Activated T-helper 2 cell treated with anti-CD3 and anti-CD28 coated beads, Interferon-gamma antibody, Interleukin-2, Interleukin-4, amounts not matched to agents 10 μg/mL and 5 μg/mL and 100 μg/mL, durations not matched to agents 14 hours and 24 hours and 36 hours (primary cell): Measurements from ENCODE around the gene SH3PXD2A. TPM values are rescaled to one million over a fixed set of nuclear protein-coding genes. Genes with fewer than 3 reads are reported as not detected.
"Not testable (repeated sequence)": the region's sequence is repeated elsewhere in the genome, so short reads cannot be mapped to it uniquely, and the experiment has no call there.

Experiments
- DNase-seq: peaks from one replicate; pipeline ENCODE4 v3.0.0; 2021; ENCODE audit warnings: low spot score
- H3K27ac Mint-ChIP-seq: one replicate; pipeline ENCODE4 v1.8.0; 2021; ENCODE audit warnings: mixed read lengths
- H3K27me3 Mint-ChIP-seq: one replicate; pipeline ENCODE4 v1.8.0; 2021; ENCODE audit warnings: low read depth, mixed read lengths
- H3K36me3 Mint-ChIP-seq: one replicate; pipeline ENCODE4 v1.8.0; 2021; ENCODE audit warnings: low read depth, mixed read lengths
- H3K4me1 Mint-ChIP-seq: one replicate; pipeline ENCODE4 v1.8.0; 2021; ENCODE audit warnings: low read depth, mixed read lengths
- H3K4me3 Mint-ChIP-seq: one replicate; pipeline ENCODE4 v1.8.0; 2021; ENCODE audit warnings: low read depth, mild to moderate bottlenecking, moderate library complexity, mixed read lengths
- H3K9me3 Mint-ChIP-seq: one replicate; pipeline ENCODE4 v1.8.0; 2021; ENCODE audit warnings: mixed read lengths
- intact Hi-C: fragments of 100-400 bp; cut with micrococcal nuclease; formaldehyde crosslinking; loops from one replicate; pipeline ENCODE4 v1.15.1; 2023
- total RNA-seq: library from RNA; stranded (reverse); gene quantifications from 2 replicates; pipeline ENCODE4 v1.2.3, GENCODE V29; 2022

Gene SH3PXD2A
- total RNA-seq, 1 donor from 2014 or later: 8.6 TPM

DNA sequence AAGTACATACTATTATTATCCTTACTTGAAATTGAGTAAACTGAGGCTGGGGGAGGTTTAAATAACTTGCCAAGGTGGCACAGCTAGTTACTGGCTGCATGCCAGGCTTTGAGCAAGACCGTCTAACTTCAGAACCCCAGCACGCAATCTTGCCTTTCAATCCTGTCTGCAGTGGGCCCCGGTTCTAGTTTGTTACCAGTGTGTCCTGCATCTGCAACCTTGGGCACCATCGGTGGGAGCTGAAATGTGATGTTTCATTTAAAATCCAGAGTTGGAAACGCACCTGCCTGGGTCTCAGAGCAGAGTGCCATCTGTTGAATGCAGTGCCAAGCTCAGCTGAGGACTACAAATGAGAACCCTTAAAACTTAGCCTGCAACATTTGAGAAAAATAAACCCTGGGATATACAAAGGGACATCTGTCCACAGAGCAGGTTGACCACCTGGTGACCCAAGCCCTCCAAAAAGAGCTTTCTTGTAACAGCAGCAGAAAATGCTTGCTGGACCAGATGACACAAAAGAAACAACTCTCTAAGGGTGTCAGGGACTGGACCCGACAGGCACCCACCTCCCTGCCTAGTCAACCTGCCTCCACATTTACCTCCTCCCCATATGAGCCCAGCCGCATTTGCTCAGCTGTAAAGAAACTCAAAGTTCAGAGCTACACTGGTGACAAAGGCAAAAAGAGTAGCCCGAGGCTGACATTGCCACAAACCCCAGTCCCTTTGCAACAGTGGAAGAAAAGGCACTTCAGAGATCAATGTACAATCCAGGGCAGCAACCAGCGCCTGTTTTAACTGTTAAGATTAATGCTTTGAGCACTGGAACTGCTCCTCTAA, 1.7 kb downstream of the SH3PXD2A start:
- no peaks in the 10 kb centered on the region for H3K36me3 Mint-ChIP-seq
- H3K9me3 Mint-ChIP-seq: no peaks in the 10 kb centered on the region
- no peak overlapping the region for H3K27ac Mint-ChIP-seq
- intact Hi-C loops: loop anchor here (5.0 kb wide), 1 partner anchor 51 kb away; no protein-coding TSS in a partner anchor
- H3K4me1 Mint-ChIP-seq: peaks cover 9% of the 10 kb centered on the region
- DNase-seq: no peak
- peaks cover 71% of the 10 kb centered on the region for H3K27me3 Mint-ChIP-seq
- peak overlapping the region; percentile 37 for H3K4me3 Mint-ChIP-seq

DNA sequence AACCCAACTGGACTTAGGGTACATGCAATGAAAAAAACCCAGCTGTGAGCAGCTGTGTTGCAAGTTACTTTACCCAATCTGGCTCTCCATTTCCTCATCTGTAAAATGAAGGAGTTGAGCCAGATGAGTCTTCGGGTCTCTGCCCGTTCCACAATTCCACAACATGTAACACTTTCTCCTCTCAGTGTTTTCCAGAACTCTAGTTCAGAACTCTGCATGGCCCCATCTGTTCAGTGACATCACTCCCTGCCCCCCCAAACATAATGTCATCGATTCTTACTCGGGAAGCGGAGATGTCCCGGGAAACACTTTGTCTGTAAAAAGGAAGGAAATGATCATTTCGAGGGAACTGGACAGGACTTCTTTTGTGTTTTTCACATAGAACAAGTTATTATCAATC, 2.5 kb downstream of the SH3PXD2A start:
- Mint-ChIP-seq H3K4me3 (no peak overlapping the region), H3K36me3 (no peaks in the 10 kb centered on the region), H3K27ac (no peak overlapping the region), H3K4me1 (peaks cover 12% of the 10 kb centered on the region), H3K9me3 (no peaks in the 10 kb centered on the region), H3K27me3 (peaks cover 74% of the 10 kb centered on the region)
- intact Hi-C loops: loop anchor here (5.0 kb wide), 1 partner anchor 51 kb away; no protein-coding TSS in a partner anchor
- no peak for DNase-seq

DNA sequence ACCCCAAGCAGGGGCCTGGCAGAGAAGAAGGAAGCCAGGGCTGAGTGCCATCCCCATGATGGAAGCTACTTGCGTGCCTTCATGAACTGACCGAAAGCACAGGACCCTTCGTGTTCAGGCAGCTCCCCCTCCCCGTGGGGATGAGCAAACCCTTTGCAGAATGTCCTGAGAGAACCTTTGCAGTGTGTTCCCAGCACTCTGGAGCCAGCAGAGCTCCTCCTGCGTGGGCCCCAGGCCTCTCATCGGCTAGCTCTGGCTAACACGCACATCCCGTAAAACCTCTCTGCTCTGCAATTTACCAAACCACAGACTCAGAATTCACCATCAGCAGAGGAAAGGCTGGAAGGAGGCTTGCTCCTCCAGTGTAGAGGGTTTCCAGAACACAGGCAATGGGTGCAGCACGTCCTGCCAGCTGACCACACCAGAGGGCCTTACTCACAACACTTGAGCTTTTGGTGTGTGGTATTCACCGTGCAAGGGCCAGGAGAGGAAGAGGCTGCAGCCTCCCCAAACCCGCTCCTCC, 3.1 kb downstream of the SH3PXD2A start:
- peaks cover 68% of the 10 kb centered on the region for H3K27me3 Mint-ChIP-seq
- no peak overlapping the region for H3K4me3 Mint-ChIP-seq
- H3K9me3 Mint-ChIP-seq: no peaks in the 10 kb centered on the region
- H3K4me1 Mint-ChIP-seq: peaks cover 12% of the 10 kb centered on the region
- intact Hi-C loops: loop anchor here (5.0 kb wide), 1 partner anchor 50 kb away; no protein-coding TSS in a partner anchor
- DNase-seq: no peak
- H3K36me3 Mint-ChIP-seq: no peaks in the 10 kb centered on the region
- no peak overlapping the region for H3K27ac Mint-ChIP-seq

DNA sequence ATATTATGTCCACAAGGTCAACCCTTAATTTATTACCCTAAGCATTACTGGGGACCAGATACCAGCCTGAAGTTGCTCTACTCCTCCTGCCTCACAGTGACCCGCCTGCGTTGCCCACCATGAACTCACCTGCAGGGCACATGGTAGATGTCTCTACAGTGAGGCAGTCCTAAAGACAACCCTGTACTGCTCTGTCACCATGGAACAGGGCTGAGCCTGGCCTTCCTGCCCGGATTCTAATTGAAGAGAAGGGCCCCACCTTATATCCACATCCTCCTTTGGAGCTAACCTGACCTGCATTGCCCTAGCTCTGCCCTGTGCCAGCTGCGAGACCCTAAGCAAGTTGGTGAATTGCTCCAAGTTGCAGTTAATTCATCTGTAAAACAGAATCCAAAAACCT, 4.1 kb downstream of the SH3PXD2A start:
- Mint-ChIP-seq H3K4me1 (peaks cover 14% of the 10 kb centered on the region), H3K9me3 (no peaks in the 10 kb centered on the region), H3K36me3 (no peaks in the 10 kb centered on the region), H3K27ac (no peak overlapping the region), H3K27me3 (peaks cover 59% of the 10 kb centered on the region), H3K4me3 (no peak overlapping the region)
- DNase-seq: no peak
- intact Hi-C loops: loop anchor here (5.0 kb wide), 1 partner anchor 49 kb away; no protein-coding TSS in a partner anchor

DNA sequence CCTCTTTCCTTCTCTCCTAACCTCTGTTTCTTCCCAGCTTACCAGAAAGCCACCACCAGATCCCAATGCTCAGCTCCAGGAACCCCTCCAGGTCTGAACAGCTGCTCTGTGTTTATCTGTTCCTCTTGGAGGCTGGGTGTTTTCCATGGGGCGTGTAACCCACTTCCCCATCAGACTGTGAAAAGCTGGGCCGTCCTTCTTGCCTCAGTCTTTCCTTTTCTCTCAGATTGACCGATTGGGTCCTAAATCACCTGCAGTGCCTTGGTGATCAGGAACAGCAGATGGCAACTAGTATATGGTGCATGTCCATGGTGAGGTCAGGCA, 4.8 kb downstream of the SH3PXD2A start:
- Mint-ChIP-seq H3K9me3 (no peaks in the 10 kb centered on the region), H3K4me1 (peaks cover 22% of the 10 kb centered on the region), H3K27me3 (peaks cover 54% of the 10 kb centered on the region), H3K4me3 (no peak overlapping the region), H3K27ac (no peak overlapping the region), H3K36me3 (no peaks in the 10 kb centered on the region)
- DNase-seq: no peak
- intact Hi-C loops: loop anchor here (5.0 kb wide), 1 partner anchor 48 kb away; no protein-coding TSS in a partner anchor

DNA sequence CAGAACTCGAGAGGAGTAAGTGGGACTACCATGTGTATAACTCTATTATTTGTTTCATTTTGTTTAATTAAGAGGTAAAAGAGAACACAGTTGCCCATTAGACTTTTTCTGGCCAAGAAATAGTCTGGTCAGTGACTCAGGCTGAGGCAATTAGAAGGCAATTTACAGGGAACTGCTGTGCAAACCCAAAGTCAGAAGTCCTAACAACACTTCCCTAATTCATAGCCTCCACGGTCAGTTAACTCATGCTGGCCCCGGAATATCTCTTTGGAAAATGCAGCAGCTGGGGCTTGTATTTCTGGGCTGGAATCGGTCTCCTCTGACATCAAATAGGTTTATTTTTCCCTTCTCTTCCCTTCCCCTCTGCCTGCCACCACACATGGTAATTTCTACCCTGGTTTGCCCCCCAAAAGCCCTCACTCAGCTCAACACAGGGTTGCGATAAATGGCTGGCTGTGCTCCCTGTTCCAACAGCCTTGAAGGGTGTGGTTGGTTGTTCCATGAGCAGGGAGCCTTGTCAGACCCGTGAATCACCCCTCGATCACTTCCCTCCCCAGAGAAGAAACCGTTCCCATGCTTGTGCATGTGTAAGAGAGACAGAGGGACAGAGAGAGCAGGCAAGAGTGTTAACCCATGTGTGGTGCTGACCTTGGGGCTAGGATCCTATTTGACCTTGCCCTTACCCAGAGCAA, 5.3 kb downstream of the SH3PXD2A start:
- no peak overlapping the region for H3K27ac Mint-ChIP-seq
- H3K27me3 Mint-ChIP-seq: peaks cover 54% of the 10 kb centered on the region
- no peak for DNase-seq
- H3K4me3 Mint-ChIP-seq: no peak overlapping the region
- H3K36me3 Mint-ChIP-seq: no peaks in the 10 kb centered on the region
- intact Hi-C loops: loop anchor here (5.0 kb wide), 1 partner anchor 48 kb away; no protein-coding TSS in a partner anchor
- peaks cover 22% of the 10 kb centered on the region for H3K4me1 Mint-ChIP-seq
- H3K9me3 Mint-ChIP-seq: no peaks in the 10 kb centered on the region

DNA sequence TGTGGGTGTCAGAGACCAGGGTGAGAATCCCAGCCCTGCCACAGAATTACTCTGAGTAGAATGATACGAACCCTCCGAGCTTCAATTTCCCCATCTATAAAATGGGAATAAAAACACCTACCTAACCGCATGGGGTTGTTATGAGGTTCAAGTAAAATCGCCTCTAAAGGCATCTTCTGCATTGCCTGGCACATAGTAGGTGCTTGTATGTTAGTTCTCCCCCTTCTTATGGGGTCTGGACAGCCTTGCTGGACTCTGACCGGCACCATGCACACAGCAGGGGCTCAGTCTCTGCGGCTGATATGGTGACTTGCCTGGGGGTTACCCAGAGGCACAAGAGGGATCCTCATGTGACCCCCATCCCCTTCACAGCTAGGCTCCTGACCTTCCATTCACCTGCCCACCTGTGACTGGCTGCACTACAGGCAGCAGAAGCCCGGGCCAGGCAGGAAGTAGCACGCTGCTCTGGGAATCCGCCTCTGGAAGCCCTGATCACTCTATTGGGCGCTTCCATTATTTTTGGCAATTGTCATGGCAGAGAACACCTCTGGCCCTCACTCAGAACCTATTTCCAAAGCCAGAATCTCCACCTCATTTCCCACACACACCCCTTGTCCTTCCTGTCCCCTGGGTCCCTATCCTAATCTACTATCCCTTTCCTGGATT, 6.0 kb downstream of the SH3PXD2A start:
- H3K4me1 Mint-ChIP-seq: peaks cover 20% of the 10 kb centered on the region
- intact Hi-C loops: no loop called here
- H3K9me3 Mint-ChIP-seq: no peaks in the 10 kb centered on the region
- DNase-seq: no peak
- H3K4me3 Mint-ChIP-seq: no peak overlapping the region
- peaks cover 49% of the 10 kb centered on the region for H3K27me3 Mint-ChIP-seq
- no peaks in the 10 kb centered on the region for H3K36me3 Mint-ChIP-seq
- H3K27ac Mint-ChIP-seq: no peak overlapping the region

DNA sequence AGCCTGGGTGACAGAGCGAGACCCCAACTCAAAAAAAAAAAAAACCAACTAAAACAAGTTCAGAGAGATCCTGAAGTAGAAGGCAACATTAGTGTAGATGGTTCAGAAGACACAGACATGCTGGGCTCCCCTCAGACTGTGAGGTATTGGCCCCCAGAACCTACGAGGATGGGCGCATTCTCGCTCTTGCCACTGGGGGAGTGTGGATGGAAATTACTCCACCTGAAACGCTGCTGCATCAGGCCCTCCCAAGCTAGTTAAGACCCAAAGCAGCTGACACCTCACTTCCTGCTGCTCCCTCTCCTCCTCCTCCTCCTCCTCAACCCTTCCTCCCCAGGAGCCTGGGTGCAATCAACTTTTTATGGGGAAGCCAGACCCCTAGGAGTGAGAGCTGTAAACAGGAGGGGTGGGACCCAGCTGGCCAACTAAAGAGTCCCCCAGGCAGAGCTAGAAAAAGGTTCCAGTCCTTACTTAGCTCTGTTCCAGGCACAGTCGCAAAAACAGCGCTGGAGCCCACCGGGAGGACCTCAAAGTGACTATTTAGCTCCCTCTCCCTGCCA, 7.4 kb downstream of the SH3PXD2A start:
- no peaks in the 10 kb centered on the region for H3K36me3 Mint-ChIP-seq
- no peak overlapping the region for H3K4me3 Mint-ChIP-seq
- intact Hi-C loops: no loop called here
- peaks cover 36% of the 10 kb centered on the region for H3K27me3 Mint-ChIP-seq
- no peak overlapping the region for H3K27ac Mint-ChIP-seq
- H3K4me1 Mint-ChIP-seq: peaks cover 17% of the 10 kb centered on the region
- no peaks in the 10 kb centered on the region for H3K9me3 Mint-ChIP-seq
- no peak for DNase-seq

DNA sequence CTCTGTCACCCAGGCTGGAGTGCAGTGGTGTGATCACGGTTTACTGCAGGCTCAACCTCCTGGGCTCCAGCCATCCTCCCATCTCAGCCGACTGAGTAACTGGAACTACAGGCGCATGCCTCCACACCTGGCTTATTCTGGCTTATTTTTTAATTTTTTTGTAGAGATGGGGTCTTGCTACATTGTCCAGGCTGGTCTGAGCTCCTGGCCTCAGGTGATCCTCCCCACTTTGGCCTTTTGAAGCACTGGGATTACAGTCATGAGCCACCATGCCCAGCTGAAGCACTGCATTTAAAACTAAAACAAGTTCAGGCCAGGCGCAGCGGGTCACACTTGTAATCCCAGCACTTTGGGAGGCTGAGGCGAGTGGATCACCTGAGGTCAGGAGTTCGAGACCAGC, 8.0 kb downstream of the SH3PXD2A start:
- Mint-ChIP-seq H3K27me3 (peaks cover 29% of the 10 kb centered on the region), H3K9me3 (no peaks in the 10 kb centered on the region), H3K27ac (no peak overlapping the region), H3K36me3 (no peaks in the 10 kb centered on the region), H3K4me1 (peaks cover 17% of the 10 kb centered on the region), H3K4me3 (no peak overlapping the region)
- DNase-seq: no peak
- intact Hi-C loops: no loop called here

DNA sequence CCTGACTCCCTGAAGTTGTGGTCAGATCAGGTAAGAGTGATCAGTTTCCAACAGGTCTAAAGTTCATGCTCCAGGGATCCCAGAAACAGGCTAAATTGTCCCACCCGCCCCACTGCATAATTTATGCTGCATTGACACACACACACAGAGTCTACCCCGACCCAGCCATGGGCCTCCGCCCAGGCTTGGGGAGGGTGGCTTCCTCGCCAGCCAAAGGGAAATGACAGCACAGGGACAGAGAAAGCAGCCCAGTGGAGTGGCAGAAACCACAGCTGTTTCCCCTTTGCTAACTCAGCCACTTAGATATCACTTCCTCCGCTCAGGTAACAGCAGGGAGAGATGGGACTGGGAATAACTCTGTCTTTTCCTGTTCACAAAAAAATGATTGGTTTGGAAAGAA, 9.4 kb downstream of the SH3PXD2A start:
- intact Hi-C loops: no loop called here
- Mint-ChIP-seq H3K27ac (no peak overlapping the region), H3K27me3 (peaks cover 22% of the 10 kb centered on the region), H3K4me3 (no peak overlapping the region), H3K4me1 (peaks cover 17% of the 10 kb centered on the region), H3K9me3 (no peaks in the 10 kb centered on the region), H3K36me3 (no peaks in the 10 kb centered on the region)
- peak; percentile 38 for DNase-seq

DNA sequence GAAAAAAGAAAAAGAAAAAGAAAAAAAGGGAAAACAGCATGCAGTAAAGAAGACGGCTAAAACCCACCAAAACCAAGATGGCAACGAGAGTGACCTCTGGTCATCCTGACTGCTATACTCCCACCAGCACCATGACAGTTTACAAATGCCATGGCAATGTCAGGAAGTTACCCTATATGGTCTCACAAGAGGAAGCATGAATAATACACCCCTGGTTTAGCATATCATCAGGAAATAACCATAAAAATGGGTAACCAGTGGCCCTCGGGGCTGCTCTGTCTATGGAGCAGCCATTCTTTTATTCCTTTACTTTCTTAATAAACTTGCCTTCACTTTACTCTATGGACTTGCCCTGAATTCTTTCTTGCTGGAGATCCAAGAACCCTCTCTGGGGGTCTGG, 10.0 kb downstream of the SH3PXD2A start:
- DNase-seq, H3K9me3 Mint-ChIP-seq, H3K36me3 Mint-ChIP-seq, H3K4me3 Mint-ChIP-seq, H3K27ac Mint-ChIP-seq, intact Hi-C loops: not testable (repeated sequence)
- H3K4me1 Mint-ChIP-seq: peaks cover 17% of the 10 kb centered on the region
- H3K27me3 Mint-ChIP-seq: peaks cover 16% of the 10 kb centered on the region

DNA sequence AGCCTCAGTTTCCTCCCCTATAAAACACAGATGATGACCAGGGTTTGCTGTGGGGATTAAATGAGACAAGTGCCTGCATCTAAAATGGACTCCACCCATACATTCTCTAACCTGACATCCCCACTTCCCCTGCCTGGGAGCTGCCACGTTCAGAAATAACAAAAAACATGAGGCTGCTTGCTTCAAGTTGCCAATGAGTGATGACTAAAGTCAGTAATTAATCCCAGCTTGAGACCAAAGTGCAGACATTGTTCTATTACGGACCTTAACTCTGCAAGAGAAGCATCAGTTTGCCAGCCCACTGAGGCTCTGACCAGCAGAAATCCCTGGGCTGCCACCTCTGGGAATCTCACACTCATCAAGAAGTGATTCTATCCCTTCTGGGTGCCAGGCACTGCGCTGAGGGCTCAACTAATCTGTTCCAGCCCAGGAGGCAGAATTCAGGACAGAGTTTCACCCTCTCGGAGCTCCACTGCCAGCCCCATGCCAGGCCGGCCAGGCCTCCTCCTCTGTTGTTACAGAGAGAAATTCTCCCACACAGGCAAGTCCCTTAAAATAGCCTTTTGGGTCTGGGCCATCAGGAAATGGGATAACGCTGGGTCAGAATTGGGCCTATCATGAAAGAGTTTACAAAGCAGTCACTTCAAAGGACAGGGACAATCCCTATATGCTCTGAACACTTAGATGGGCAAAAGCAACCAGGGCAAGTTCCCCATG, 11.4 kb downstream of the SH3PXD2A start:
- H3K27me3 Mint-ChIP-seq: peaks cover 6% of the 10 kb centered on the region
- peaks cover 17% of the 10 kb centered on the region for H3K4me1 Mint-ChIP-seq
- no peak overlapping the region for H3K4me3 Mint-ChIP-seq
- no peak for DNase-seq
- H3K27ac Mint-ChIP-seq: no peak overlapping the region
- H3K9me3 Mint-ChIP-seq: no peaks in the 10 kb centered on the region
- intact Hi-C loops: no loop called here
- no peaks in the 10 kb centered on the region for H3K36me3 Mint-ChIP-seq
